Tibial artery (tissue), 4 donors: Measurements from ENCODE around the gene GFI1B.

ENCODE experiments used
- DNase-seq, 2 donors: peaks; one replicate each; pipeline ENCODE4 v3.0.0-alpha.2; 2019
- H3K27ac ChIP-seq, 2 donors: fragments of 200-600 bp; sonication (generic) in 1 of 2; 1 replicate in 1 of 2; 2 replicates in 1 of 2; pipeline ENCODE4 v1.5.1; 2018 to 2019; ENCODE audit warnings: mild to moderate bottlenecking in 1 of 2
- H3K27me3 ChIP-seq, 2 donors: fragments of 200-600 bp; sonication (generic) in 1 of 2; one replicate each; pipeline versions ENCODE4 v1.5.1 to v1.6.0; 2016 to 2019
- H3K36me3 ChIP-seq, 3 donors: fragments of 200-600 bp; sonication (generic) in 2 of 3; one replicate each; pipeline ENCODE4 v1.5.1; 2016 to 2019; ENCODE audit warnings: mild to moderate bottlenecking in 2 of 3
- H3K4me1 ChIP-seq, 4 donors: fragments of 200-600 bp; sonication (generic) in 2 of 4; 1 replicate in 3 of 4; 2 replicates in 1 of 4; pipeline ENCODE4 v1.5.1; 2016 to 2019
- H3K4me3 ChIP-seq, 2 donors: fragments of 200-600 bp; sonication (generic) in 1 of 2; 1 replicate in 1 of 2; 2 replicates in 1 of 2; pipeline ENCODE4 v1.5.1; 2018 to 2019; ENCODE audit warnings: mild to moderate bottlenecking in 2 of 2
- H3K9me3 ChIP-seq, 3 donors: fragments of 200-600 bp; sonication (generic) in 1 of 3; one replicate each; pipeline ENCODE4 v1.5.1; 2016 to 2019
- CTCF ChIP-seq, 2 experiments: fragments of 200-600 bp in 1 of 2; fragments of 450-650 bp in 1 of 2; IDR thresholded peaks; one replicate each; pipeline ENCODE4 v1.5.1; 2017 to 2019; ENCODE audit warnings: antibody characterized with exemption in 2 of 2, mild to moderate bottlenecking in 1 of 2, moderate library complexity in 1 of 2
- intact Hi-C: fragments of 100-400 bp; cut with DNase I; formaldehyde crosslinking; loops from one replicate; pipeline ENCODE4 v1.15.0; 2023; ENCODE audit warnings: low total_unique reads

GFI1B gene

GRCh38 chr9:132976571-132976970 lies 1.9 kb upstream of the GFI1B start:
- H3K4me3 ChIP-seq, result no peak overlapping the region
- no peak overlapping the region for H3K27ac ChIP-seq
- TF ChIP-seq CTCF (IDR thresholded peaks at IDR 0.05), result no peak
- peaks cover 0 to 71% of the 10 kb centered on the region in 2 donors for H3K27me3 ChIP-seq
- DNase-seq, result no peak
- no peaks in the 10 kb centered on the region for H3K4me1 ChIP-seq
- no peaks in the 10 kb centered on the region for H3K36me3 ChIP-seq
- intact Hi-C loops, result no loop called here
- H3K9me3 ChIP-seq, result no peaks in the 10 kb centered on the region

- DNase-seq, result no peak
- no peak overlapping the region for H3K4me3 ChIP-seq
- no peak for TF ChIP-seq CTCF (IDR thresholded peaks at IDR 0.05)
- no peaks in the 10 kb centered on the region for H3K36me3 ChIP-seq
- H3K27ac ChIP-seq, result no peak overlapping the region
- H3K9me3 ChIP-seq, result no peaks in the 10 kb centered on the region
- H3K27me3 ChIP-seq, result peaks cover 0 to 71% of the 10 kb centered on the region in 2 donors
- intact Hi-C loops, result no loop called here
- no peaks in the 10 kb centered on the region for H3K4me1 ChIP-seq
Observed at GRCh38 chr9:132978112-132978450, 413 bp upstream of the GFI1B start.

- no peaks in the 10 kb centered on the region for H3K36me3 ChIP-seq
- no peak for DNase-seq
- TF ChIP-seq CTCF (IDR thresholded peaks at IDR 0.05), result no peak
- no peak overlapping the region for H3K4me3 ChIP-seq
- no peaks in the 10 kb centered on the region for H3K9me3 ChIP-seq
- intact Hi-C loops, result no loop called here
- no peak overlapping the region for H3K27ac ChIP-seq
- H3K4me1 ChIP-seq, result no peaks in the 10 kb centered on the region
- peaks cover 0 to 82% of the 10 kb centered on the region in 2 donors for H3K27me3 ChIP-seq
Observed at GRCh38 chr9:132980157-132980556, 1.7 kb downstream of the GFI1B start.

- Histone ChIP-seq H3K9me3 (no peaks in the 10 kb centered on the region), H3K27ac (no peak overlapping the region), H3K4me1 (no peaks in the 10 kb centered on the region), H3K27me3 (peaks cover 0 to 84% of the 10 kb centered on the region in 2 donors), H3K36me3 (no peaks in the 10 kb centered on the region), H3K4me3 (no peak overlapping the region)
- no peak for DNase-seq
- intact Hi-C loops, result no loop called here
- no peak for TF ChIP-seq CTCF (IDR thresholded peaks at IDR 0.05)
Observed at GRCh38 chr9:132982458-132982857, 4.0 kb downstream of the GFI1B start.

- no peak for DNase-seq
- no peaks in the 10 kb centered on the region for H3K4me1 ChIP-seq
- intact Hi-C loops, result no loop called here
- TF ChIP-seq CTCF (IDR thresholded peaks at IDR 0.05), result no peak
- no peaks in the 10 kb centered on the region for H3K9me3 ChIP-seq
- peaks cover 0 to 80% of the 10 kb centered on the region in 2 donors for H3K27me3 ChIP-seq
- no peak overlapping the region for H3K27ac ChIP-seq
- no peaks in the 10 kb centered on the region for H3K36me3 ChIP-seq
- H3K4me3 ChIP-seq, result no peak overlapping the region
Observed at GRCh38 chr9:132983491-132984201, 5.2 kb downstream of the GFI1B start.
